Suprapubic skin (tissue), 4 donors: ENCODE results near the gene LMNTD2.

Source experiments
- CTCF ChIP-seq, 2 donors: fragments of 200-600 bp in 1 of 2; fragments of 450-650 bp in 1 of 2; sonication (generic) in 1 of 2; IDR thresholded peaks; one replicate each; pipeline ENCODE4 v1.5.1; 2016 to 2019; ENCODE audit warnings: antibody characterized with exemption in 2 of 2, mild to moderate bottlenecking in 1 of 2, moderate library complexity in 1 of 2
- EP300 ChIP-seq: sonication (generic); formaldehyde crosslinking; IDR thresholded peaks from one replicate; pipeline ENCODE4 v1.6.1; 2017; ENCODE audit warnings: antibody characterized with exemption
- POLR2A ChIP-seq, 2 donors: fragments of 450-650 bp; IDR thresholded peaks; one replicate each; pipeline ENCODE4 v1.6.1; 2017; ENCODE audit warnings: antibody characterized with exemption in 2 of 2, mild to moderate bottlenecking in 2 of 2, moderate library complexity in 2 of 2
- POLR2AphosphoS5 ChIP-seq, 3 donors: sonication (generic); formaldehyde crosslinking; IDR thresholded peaks; one replicate each; pipeline ENCODE4 v1.6.1; 2017; ENCODE audit warnings: antibody characterized with exemption in 3 of 3

DNA sequence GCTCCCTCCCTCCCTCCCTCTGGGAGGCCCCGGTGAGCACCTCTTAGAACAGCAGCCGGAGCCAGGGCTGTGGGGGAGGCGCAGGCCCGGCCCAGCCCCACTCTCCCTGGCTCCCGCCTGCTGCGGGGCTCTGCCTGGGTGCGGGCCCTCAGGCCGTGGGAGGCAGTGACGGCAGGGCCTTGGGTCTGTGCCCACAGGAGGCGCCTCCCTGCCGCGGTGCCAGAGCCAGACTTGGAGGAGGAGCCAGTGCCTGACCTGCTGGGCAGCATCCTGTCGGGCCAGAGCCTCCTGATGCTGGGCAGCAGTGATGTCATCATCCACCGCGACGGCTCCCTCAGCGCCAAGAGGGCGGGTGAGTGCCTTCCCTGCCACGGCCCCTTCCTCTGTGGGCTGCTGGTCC is 45.7 kb upstream of the LMNTD2 start:
- TF ChIP-seq EP300 (no peak), CTCF (IDR thresholded peaks at IDR 0.05) (no peak), POLR2AphosphoS5 (IDR thresholded peaks at IDR 0.05) (no peak), POLR2A (IDR thresholded peaks at IDR 0.05) (no peak)
